ENCODE measurements around the gene HAUS8. TPM values are rescaled to one million over a fixed set of nuclear protein-coding genes. Genes with fewer than 3 reads are reported as not detected.
"Not testable (repeated sequence)": the region's sequence is repeated elsewhere in the genome, so short reads cannot be mapped to it uniquely, and the experiment has no call there.

The HAUS8 gene
- total and polyA plus RNA-seq, 10 of the 15 experiments (the other 5 are each of a cell fraction or from before 2014, with no cell fraction given) = 22.7 to 43.9 (median 34.4) TPM

GRCh38 chr19:17094694-17095093, 19.4 kb upstream of the HAUS8 start:
- intact Hi-C loops (cut with micrococcal nuclease; ENCODE audit: unreplicated experiment); ATAC-seq; H3K4me3 ChIP-seq; H3K27ac ChIP-seq (ENCODE audit: control insufficient read depth, insufficient read depth); BruUV-seq (replicated peaks); CTCF ChIA-PET; DNase-seq (ENCODE audit: low read depth, low spot score); H3K9me3 ChIP-seq (replicated peaks; ENCODE audit: control insufficient read depth, insufficient read depth, low read length); H4K20me1 ChIP-seq (ENCODE audit: control insufficient read depth, insufficient read depth); FAIRE-seq; POLR2A ChIA-PET; H2AFZ ChIP-seq (ENCODE audit: control insufficient read depth, low read depth, low read length); in situ Hi-C loops (cut with MboI); H3K9ac ChIP-seq (ENCODE audit: control insufficient read depth, insufficient read depth, low read length); H3K27me3 ChIP-seq (replicated peaks in 1 of 2; ENCODE audit: control insufficient read depth in 2 of 2, insufficient read depth in 2 of 2, low read length in 1 of 2); H3K4me2 ChIP-seq (ENCODE audit: control insufficient read depth, insufficient read depth): not testable (repeated sequence)
- ChIA-PET SMC1A (ENCODE audit: uncharacterized antibody, unreplicated experiment) (interaction anchor here (1.3 kb wide), 1 partner anchor 14 kb away, joined by 4 read pairs; no protein-coding TSS in a partner anchor), RAD21 (ENCODE audit: unreplicated experiment) (interaction anchor here (1.3 kb wide), 1 partner anchor 30 kb away, joined by 7 read pairs; no protein-coding TSS in a partner anchor)
- 86% methylated on average over 3 of the region's 3 CpGs for WGBS (ENCODE audit: insufficient coverage, insufficient replicate concordance, low lambda C conversion rate, missing lambda C conversion rate)
- peaks cover 21% of the 10 kb centered on the region for H3K4me1 ChIP-seq (ENCODE audit: control insufficient read depth, insufficient read depth, low read length)
- peaks cover 85% of the 10 kb centered on the region for H3K79me2 ChIP-seq (ENCODE audit: control insufficient read depth, insufficient read depth, low read length)
- peaks cover 5 to 19% of the 10 kb centered on the region in 2 experiments for H3K36me3 ChIP-seq (ENCODE audit: control insufficient read depth in 2 of 2, insufficient read depth in 2 of 2, low read length in 1 of 2)

GRCh38 chr19:17092696-17093095, 17.4 kb upstream of the HAUS8 start:
- WGBS (ENCODE audit: insufficient coverage, insufficient replicate concordance, low lambda C conversion rate, missing lambda C conversion rate) = 89% methylated on average over 1 of the region's 2 CpGs
- peaks cover 88% of the 10 kb centered on the region for H3K79me2 ChIP-seq (ENCODE audit: control insufficient read depth, insufficient read depth, low read length)
- in situ Hi-C loops (cut with MboI) = no loop called here
- H3K4me3 ChIP-seq = no peak overlapping the region
- no TSS peak for BruUV-seq (replicated peaks)
- FAIRE-seq (no peak), DNase-seq (ENCODE audit: low read depth, low spot score) (no peak), ATAC-seq (no peak)
- H3K36me3 ChIP-seq (ENCODE audit: control insufficient read depth in 2 of 2, insufficient read depth in 2 of 2, low read length in 1 of 2) = peaks cover 7 to 19% of the 10 kb centered on the region in 2 experiments
- no peaks in the 10 kb centered on the region for H3K9me3 ChIP-seq (replicated peaks; ENCODE audit: control insufficient read depth, insufficient read depth, low read length)
- intact Hi-C loops (cut with micrococcal nuclease; ENCODE audit: unreplicated experiment) = no loop called here
- peaks cover 31% of the 10 kb centered on the region for H3K4me1 ChIP-seq (ENCODE audit: control insufficient read depth, insufficient read depth, low read length)
- no peaks in the 10 kb centered on the region for H3K27me3 ChIP-seq (replicated peaks in 1 of 2; ENCODE audit: control insufficient read depth in 2 of 2, insufficient read depth in 2 of 2, low read length in 1 of 2)
- no peak overlapping the region for H2AFZ ChIP-seq (ENCODE audit: control insufficient read depth, low read depth, low read length)
- no peak overlapping the region for H3K4me2 ChIP-seq (ENCODE audit: control insufficient read depth, insufficient read depth)
- ChIA-PET RAD21 (ENCODE audit: unreplicated experiment) (interaction anchor here (0.7 kb wide), 1 partner anchor 28 kb away, joined by 4 read pairs; no protein-coding TSS in a partner anchor), CTCF (interaction anchor here (0.9 kb wide), 1 partner anchor 151 kb away, joined by 3 read pairs; no protein-coding TSS in a partner anchor), POLR2A (interaction anchor here (0.6 kb wide), 1 partner anchor 690 kb away, joined by 6 read pairs; no protein-coding TSS in a partner anchor), SMC1A (ENCODE audit: uncharacterized antibody, unreplicated experiment) (no interaction called here)
- no peak overlapping the region for H3K9ac ChIP-seq (ENCODE audit: control insufficient read depth, insufficient read depth, low read length)
- H3K27ac ChIP-seq (ENCODE audit: control insufficient read depth, insufficient read depth) = no peak overlapping the region
- peaks cover 7% of the 10 kb centered on the region for H4K20me1 ChIP-seq (ENCODE audit: control insufficient read depth, insufficient read depth)
- TF ChIP-seq CBFB (IDR thresholded peaks at IDR 0.05; ENCODE audit: low read depth) (no peak), RFX5 (IDR thresholded peaks at IDR 0.05; ENCODE audit: low read depth, low read length) (no peak), CEBPZ (IDR thresholded peaks at IDR 0.05; ENCODE audit: low read depth, low read length) (no peak), USF1 (IDR thresholded peaks at IDR 0.05; ENCODE audit: borderline replicate concordance, extremely low read length, insufficient read depth, low read depth, low read length) (no peak), EZH2 (IDR thresholded peaks at IDR 0.05; ENCODE audit: borderline replicate concordance, control insufficient read depth, low read depth, low read length) (no peak), BHLHE40 (IDR thresholded peaks at IDR 0.05; ENCODE audit: borderline replicate concordance in 1 of 2, low read depth in 2 of 2, low read length in 1 of 2) (no peak), RELA (IDR thresholded peaks at IDR 0.05; ENCODE audit: borderline replicate concordance, partially characterized antibody) (no peak), ZSCAN29 (IDR thresholded peaks at IDR 0.05) (no peak), E2F4 (IDR thresholded peaks at IDR 0.05; ENCODE audit: low read depth, low read length) (no peak), GATAD2B (conservative IDR thresholded peaks at IDR 0.05; ENCODE audit: low read depth) (no peak), TARDBP (IDR thresholded peaks at IDR 0.05; ENCODE audit: borderline replicate concordance) (no peak)
